HG02870 (cell line): ENCODE measurements around the gene LYG1.
"Not testable (repeated sequence)": the region's sequence is repeated elsewhere in the genome, so short reads cannot be mapped to it uniquely, and the experiment has no call there.

Experiments used
- ATAC-seq: cut with Tn5 transposase; IDR thresholded peaks from one replicate; pipeline ENCODE4 v1.9.1; 2021; ENCODE audit warnings: mild to moderate bottlenecking, moderate library complexity; ENCODE audit not compliant: unreplicated experiment

LYG1 gene

DNA sequence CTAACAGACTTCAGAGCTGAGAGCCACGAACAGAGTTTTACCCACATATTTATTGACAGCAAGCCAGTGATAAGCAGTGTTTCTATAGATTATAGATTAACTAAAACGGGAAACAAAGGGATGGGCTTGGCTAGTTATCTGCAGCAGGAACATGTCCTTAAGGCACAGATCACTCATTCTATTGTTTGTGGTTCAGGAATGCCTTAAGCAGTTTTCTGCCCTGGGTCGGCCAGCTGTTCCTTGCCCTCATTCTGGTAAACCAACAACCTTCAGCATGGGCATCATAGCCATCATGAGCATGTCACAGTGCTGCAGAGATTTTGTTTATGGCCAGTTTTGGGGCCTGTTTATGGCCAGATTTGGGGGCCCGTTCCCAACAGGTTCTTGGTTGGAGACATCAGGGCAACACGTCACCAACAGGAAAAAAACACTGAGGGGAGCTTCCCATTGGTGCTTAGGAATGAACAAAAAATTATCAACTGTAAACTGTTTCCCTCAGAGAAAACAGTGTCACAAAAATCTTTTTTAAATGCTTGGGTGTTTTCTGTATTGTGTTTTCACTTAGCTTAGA is 22.7 kb downstream of the LYG1 start:
- ATAC-seq, result not testable (repeated sequence)

- no peak for ATAC-seq
Measured at GRCh38 chr2:99275882-99276281, 25.1 kb downstream of the LYG1 start.

GRCh38 chr2:99261242-99261641 is 39.8 kb downstream of the LYG1 start:
- no peak for ATAC-seq

DNA sequence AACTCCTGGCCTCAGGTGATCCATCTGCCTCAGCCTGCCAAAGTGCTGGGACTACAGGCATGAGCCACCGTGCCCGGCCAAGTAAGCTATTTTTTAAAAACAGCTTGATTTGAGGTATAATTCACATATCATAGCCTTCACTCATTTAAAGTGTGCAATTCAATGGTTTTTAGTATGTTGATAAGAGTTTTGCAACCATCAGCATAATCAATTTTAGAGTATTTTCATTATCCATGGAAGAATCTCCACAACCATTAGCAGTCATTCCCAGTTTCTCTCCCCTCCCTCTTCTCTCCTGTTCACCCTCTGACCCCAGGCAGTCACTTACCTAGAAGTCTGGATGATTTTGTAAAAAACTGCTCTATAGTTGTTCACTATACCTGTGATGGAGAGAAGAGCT is 40.8 kb downstream of the LYG1 start:
- no peak for ATAC-seq

- no peak for ATAC-seq
Measured at GRCh38 chr2:99259465-99259864, 41.5 kb downstream of the LYG1 start.

DNA sequence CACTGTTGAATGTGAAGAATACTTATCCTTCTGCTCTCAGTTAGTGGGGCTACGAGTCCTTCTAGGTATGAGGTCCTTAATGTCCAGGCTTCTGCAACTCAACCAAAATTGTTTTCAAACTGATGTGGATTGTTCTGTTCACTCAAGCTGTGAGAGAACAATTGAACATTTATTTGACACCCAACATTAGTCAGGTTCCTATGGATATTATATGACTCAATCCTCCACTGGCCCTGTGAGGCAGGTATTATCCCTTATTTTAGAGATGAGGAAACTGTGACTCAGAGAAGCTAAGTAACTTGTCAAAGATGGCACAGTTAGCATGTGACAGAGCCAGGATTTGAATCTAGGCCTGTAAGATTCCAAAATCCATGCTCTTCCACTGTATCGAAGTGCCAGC is 44.3 kb downstream of the LYG1 start:
- ATAC-seq, result no peak

DNA sequence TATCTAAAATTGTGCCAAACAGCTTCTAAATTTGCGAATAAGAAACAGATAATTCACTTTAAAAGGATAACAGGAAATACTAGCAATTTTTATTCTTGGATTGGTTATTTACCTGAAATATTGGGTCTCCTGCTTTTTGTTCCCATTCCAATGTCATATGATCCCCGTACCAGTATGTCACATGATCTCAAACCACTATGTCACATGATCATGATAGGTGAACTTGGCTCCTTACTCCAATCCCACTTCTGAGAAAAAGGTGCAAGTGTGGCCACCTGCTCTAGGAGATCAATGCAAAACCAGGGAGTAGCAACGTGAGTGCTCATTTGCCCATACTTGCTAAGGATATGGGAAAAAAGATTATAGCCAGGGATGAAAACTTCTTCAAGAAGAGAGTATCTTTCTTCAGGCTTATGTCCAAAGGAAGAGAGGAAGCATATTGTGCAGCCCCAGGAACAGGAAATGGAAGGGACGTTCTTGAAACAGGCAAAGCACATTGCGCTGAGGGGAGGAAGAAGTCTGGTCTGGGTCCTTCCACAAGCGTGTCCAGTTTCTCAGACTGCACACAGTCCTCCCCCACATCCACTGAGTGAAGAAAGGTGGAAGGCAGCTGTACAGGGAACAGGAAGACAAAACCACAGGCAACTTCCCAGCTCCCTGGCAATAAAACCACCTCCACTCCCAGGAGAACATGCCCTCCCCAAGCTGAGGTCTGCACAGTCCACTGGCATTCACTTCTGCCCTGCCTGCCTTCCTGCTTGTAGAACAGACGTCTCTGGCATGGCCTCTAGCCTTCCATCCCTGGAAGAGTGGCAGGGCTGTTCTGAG is 45.3 kb downstream of the LYG1 start, which contains the start of gene LYG2:
TSS of gene LYG2 (minus strand) at position 176 of the 828 bp plus-strand sequence. CDS start 1,406 bp downstream, outside the sequence.
- ATAC-seq, result no peak

DNA sequence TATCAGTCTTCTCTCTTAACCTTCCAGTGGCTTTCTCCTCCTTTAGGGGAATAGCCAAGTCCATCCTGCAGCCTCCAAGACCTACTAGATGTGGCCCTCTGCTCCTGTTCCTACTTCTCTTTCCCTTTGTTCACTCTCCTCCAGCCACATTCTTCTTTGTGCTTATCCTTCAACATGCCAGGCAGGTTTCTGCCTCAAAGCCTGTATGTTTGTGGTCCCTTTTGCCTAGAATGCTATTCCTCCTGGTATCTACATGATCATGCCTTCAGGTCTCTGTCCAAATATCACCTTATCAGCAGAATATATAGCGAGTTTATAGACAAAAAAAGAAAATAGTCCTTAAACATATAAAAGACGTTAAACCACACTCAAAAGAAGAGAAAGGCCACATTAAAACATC is 51.0 kb downstream of the LYG1 start:
- ATAC-seq, result no peak

- no peak for ATAC-seq
Measured at GRCh38 chr2:99242151-99242550, 58.8 kb downstream of the LYG1 start.

GRCh38 chr2:99240431-99240830 is 60.6 kb downstream of the LYG1 start:
- no peak for ATAC-seq

DNA sequence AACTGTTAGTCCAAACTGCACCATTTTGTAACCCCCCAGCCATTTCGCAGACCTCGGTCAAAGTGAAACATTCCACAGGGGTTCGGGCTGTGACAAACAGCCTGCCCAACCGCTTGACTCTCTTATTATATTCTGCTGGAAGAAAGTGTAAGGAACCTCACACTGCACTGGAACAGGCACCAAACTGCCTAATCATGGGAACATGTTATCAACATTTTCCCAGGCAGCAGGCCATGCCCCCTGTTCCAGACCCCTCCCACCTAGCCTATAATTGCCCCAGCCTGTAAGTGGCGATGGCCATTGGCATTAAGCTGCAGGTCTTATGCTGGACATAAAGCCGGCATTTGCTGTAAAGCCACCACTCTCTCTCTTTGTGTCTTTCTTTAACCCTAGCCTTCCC is 62.4 kb downstream of the LYG1 start:
- no peak for ATAC-seq
